Fibroblast of lung (primary cell): ENCODE data around the gene TINCR.

ENCODE experiments used
- EZH2 ChIP-seq: IDR thresholded peaks from 2 replicates; pipeline ENCODE4 v1.5.1; 2012; ENCODE audit warnings: low read length, control low read depth, mild to moderate bottlenecking; ENCODE audit errors: missing control alignments
- TF ChIP-seq, protein P1 (sequence below), 2 donors: IDR thresholded peaks in 1 of 2; conservative IDR thresholded peaks in 1 of 2; 1 replicate in 1 of 2; 2 replicates in 1 of 2; pipeline ENCODE4 v1.5.1; 2011 to 2012; ENCODE audit warnings: low read length in 2 of 2, control low read depth in 1 of 2, inconsistent platforms in 1 of 2, low read depth in 1 of 2, mild to moderate bottlenecking in 1 of 2

DNA sequence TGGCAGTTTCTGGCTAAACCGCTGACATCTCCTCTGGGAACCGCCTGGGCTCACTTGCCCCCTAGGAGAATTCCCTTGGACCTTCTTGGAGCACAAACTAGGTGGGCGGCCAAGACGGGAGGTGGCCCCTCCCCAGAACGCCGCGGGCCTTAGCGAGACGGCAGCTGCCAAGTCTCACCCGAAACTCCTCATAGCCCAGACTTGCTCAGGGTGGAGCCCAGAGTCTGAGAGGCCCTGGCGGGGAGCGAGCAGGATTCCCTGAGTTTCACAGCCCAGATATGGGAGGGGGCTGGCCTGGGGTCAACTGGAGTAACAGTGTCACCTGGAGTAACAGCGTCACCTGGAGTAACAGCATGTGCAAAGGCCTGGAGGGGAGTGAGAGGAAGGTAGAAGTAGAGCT, 10.1 kb downstream of the TINCR start:
- TF ChIP-seq, protein P1, sequence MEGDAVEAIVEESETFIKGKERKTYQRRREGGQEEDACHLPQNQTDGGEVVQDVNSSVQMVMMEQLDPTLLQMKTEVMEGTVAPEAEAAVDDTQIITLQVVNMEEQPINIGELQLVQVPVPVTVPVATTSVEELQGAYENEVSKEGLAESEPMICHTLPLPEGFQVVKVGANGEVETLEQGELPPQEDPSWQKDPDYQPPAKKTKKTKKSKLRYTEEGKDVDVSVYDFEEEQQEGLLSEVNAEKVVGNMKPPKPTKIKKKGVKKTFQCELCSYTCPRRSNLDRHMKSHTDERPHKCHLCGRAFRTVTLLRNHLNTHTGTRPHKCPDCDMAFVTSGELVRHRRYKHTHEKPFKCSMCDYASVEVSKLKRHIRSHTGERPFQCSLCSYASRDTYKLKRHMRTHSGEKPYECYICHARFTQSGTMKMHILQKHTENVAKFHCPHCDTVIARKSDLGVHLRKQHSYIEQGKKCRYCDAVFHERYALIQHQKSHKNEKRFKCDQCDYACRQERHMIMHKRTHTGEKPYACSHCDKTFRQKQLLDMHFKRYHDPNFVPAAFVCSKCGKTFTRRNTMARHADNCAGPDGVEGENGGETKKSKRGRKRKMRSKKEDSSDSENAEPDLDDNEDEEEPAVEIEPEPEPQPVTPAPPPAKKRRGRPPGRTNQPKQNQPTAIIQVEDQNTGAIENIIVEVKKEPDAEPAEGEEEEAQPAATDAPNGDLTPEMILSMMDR (conservative IDR thresholded peaks at IDR 0.05 in 1 of 2, IDR thresholded peaks at IDR 0.05 in 1 of 2; ENCODE audit: low read depth in 1 of 2, low read length in 2 of 2), result no peak
- no peak for TF ChIP-seq EZH2
